ENCODE measurements around the gene RUBCN.

Gene RUBCN

DNA sequence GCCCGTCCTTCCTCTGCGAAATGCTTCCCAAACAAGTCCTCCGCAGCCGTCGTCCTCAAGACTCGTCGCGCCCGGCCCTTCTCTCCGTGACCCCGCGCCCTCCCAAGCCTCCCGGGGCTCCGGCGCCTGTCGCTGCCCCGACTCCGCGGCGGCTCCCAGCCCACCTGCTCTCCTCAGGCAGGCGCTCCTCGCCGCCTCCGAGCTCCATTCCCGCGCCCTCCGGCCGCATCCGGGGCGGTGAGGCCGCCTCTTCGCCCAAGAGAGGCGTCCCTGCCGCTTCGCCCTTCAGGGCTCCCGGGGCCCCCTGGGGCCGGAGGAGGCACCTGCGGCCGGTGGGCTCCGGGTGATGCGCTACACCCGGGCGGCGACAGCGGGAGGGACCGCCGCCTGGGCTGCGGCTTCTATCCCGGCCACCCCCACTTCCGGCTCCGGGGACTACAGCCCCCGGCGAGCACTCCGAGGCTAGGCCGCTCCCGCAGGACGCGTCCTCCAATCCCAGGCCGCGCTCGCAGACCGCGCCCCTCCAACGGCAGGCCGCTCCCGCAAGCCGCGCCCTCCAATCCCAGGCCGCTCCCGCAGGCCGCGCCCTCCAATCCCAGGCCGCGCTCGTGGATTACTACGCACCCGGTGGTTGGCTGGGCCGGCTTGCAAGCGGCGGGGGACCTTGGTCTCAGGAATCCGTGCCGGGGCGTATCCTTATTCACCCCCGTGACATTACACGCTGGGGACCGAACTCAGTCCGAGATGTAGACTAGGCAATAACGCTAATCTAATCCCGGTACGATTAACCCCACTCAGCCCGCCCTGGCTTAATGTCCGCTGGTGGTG is at the start of gene RUBCN:
RUBCN (minus strand) TSS at position 414 of the 828 bp plus-strand sequence; CDS start at position 229, 185 bp downstream.
- DNase-seq, result peak; percentile 81

- no peak for DNase-seq
Measured at GRCh38 chr3:197784019-197784585, 47.4 kb upstream of the RUBCN start.

- no peak for DNase-seq
Measured at GRCh38 chr3:197782230-197782629, 45.5 kb upstream of the RUBCN start.

DNA sequence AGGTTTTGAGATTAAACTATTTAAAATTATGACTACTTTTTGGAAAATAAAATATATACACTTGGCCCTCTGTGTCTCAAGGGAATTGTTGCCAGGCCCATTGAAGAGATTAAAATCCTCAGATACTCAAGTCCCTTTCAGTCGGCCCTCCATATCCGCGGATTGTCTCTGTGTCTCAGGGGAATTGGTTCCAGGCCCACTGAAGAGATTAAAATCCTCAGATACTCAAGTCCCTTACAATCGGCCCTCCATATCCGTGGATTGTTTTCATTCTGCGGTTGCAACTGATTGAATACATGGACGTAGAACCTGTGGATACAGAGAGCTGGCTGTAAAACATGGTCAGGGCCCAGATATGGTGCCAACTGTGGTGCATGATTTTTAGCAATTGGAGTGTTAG is 38.6 kb upstream of the RUBCN start:
- no peak for DNase-seq

DNA sequence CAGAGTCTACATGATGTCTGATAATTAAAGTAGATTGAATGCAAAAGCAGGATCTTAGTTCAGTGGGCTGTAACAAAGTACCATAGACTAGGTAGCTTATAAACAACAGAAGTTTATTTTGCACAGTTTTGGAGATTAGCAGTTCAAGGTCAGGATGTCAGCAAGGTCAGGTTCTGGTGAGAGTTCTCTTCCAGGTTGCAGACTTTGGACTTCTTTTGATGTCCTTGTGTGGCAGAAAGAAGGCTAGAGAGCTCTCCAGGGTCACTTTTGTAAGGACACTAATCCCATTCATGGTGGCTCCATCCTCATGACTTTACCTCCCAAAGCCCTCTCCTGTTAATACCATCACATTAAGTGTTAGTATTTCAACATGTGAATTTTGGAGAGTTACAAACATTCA is 25.1 kb upstream of the RUBCN start:
- no peak for DNase-seq

DNA sequence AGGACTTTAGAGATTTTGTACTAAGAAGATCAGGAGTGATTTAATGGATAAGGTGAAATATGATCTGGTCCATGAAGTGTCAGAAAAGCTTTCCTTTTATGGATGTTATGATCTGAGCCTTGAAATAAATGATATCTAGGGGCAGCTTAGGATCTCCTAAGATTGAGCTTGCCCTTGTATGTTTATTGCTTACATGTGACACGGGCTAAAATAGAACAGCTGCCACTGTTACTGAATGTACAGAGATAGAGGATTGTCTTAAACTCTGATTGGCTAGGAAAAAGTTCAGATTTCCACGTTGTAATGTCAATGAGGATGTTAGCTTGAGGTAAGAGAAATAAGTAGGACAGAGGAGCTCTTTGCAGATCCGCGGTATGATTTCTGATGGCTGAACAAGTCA is 21.8 kb upstream of the RUBCN start:
- DNase-seq, result no peak

- DNase-seq, result no peak
Measured at GRCh38 chr3:197756704-197757103, 20.0 kb upstream of the RUBCN start.

GRCh38 chr3:197753263-197753662 is 16.6 kb upstream of the RUBCN start:
- DNase-seq, result no peak

GRCh38 chr3:197752107-197752506 is 15.4 kb upstream of the RUBCN start:
- no peak for DNase-seq

- no peak for DNase-seq
Measured at GRCh38 chr3:197750858-197751737, 14.4 kb upstream of the RUBCN start.

- DNase-seq, result no peak
Measured at GRCh38 chr3:197750396-197750831, 13.7 kb upstream of the RUBCN start.

DNA sequence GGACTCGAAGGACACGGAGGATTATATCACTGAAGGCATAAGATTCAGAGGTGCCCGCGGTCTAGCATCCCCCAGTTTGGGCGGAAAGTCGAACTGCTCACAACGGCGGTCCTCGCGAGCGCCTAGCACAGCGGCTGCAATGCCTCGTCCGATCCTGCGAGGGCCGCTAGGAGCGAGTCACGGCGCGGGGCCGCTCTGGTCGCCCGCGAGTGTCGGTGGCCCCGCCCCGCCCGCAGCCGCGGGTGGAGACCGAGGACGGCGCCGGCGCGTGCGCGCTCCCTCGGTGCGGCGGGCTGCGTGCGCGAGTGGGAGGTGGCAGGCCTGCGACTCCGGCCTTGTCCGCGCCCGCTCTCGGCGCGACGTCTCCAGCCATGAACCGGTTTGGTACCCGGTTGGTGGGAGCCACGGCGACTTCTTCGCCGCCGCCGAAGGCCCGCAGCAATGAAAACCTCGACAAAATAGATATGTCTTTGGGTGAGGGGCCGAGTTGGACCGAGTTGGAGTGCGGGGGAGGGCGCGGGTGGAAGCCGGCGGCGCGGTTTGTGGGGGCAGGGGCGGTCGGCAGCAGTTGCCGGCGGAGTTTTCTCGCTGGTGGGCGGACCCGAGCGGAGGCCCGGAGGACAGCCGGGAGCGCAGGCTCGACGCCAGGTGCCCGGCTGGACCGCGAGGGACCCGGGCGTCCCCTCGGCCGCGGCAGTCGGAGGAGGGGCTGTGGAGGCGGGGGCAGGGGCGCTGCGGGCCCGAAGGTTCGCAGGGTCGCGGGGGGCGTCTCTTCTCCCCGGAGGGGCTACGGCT is 13.1 kb upstream of the RUBCN start, which contains the start of gene FYTTD1:
FYTTD1 (plus strand) TSS at position 283 of the 795 bp plus-strand sequence; CDS start at position 372, 89 bp downstream.
- DNase-seq, result peak; percentile 57

GRCh38 chr3:197749315-197749600 is 12.6 kb upstream of the RUBCN start:
- peak; percentile 40 for DNase-seq

DNA sequence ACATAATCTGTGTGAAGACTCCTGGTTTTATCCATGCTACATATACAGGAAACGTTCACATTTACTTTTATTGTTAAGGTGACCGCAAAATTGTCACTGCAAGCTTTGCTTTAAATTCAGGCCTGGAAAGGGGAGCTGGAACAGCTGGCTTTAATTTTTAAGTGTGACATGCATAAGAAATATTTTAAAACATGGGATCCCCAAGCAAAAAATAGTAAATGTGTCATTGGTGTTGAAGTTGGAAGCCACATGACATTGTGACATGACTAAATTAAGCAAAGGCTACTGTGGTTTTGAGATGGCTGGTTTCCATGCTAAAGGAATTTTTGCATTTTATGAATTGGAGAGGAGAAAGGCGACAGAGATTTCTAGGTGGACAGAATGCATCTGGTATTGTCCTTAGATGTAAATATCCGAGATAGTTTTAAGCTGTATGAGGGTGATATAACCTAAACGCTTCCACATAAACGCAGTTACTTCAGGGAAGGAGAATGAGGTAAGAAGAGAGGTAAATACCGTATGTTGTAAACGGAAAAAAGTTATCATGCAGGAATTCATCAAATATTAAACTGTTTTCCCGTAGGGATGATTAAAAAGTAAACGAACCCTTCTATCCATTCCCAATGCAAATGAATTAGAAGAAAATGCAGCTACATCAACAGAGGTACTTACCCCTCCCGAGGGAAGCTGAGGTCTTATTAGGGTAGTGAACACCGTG is 12.1 kb upstream of the RUBCN start:
- DNase-seq, result no peak

DNA sequence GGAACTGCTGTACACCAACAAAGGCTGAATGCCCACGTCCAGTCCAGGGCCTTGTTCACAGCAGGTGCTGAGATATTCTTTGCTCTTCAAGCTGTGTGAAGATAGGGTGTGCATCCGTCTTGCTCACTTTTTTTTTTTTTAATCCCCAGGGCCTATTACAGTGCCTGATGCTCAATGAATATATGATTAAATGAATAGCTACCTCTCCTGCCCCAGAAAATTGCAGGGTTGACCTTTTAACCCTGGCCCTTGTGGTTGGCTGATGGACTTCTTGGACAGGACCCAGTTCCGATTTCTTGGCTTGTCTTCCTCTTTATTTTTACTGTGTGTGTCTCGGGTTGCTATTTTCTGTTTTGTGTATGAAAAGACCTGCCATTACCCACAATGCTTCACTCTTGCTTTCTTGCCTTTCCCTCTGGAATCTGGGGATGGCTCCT is 10.1 kb upstream of the RUBCN start:
- DNase-seq, result no peak

DNA sequence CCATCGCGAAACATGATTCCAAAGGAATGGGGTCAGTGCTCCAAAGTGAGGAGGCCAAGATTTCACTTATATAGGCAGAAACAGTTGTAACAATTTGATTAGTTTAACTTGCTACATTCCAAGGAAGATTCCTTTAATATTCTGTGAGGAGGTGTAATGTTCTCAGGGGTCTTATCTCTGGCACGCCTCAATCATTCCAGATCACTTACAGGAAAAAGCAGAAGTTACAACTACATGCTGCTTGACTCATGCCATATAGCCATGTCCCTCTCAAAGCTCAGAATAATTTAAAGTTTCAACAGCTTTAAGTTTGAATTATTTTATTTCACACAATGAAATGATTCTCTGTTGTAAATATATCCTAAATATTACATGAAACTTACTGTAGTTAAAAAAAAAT is 9.5 kb upstream of the RUBCN start:
- DNase-seq, result no peak

DNA sequence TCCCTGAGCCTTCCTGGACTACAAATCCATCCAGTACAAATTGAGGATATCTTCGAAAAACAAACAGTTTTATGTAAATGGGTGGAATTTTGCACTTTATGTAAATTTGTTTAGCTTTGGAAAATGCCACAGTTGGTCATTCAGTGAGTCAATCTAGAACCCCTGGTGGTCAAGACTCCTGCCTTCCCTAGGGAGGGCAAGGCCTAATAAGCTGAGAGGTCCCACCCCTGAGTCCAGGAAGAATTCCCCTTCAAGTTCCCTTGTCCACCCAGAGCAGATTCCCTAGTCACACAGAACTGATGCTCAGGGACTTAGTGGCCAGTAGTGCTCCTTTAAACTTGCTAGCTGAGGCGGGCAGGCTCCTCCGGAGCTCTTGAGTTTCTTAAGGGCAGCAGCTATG is 6.1 kb upstream of the RUBCN start:
- no peak for DNase-seq

GRCh38 chr3:197737749-197738462 is 1.2 kb upstream of the RUBCN start:
- DNase-seq, result no peak

GRCh38 chr3:197737319-197737649 is 580 bp upstream of the RUBCN start:
- peak; percentile 27 for DNase-seq

DNA sequence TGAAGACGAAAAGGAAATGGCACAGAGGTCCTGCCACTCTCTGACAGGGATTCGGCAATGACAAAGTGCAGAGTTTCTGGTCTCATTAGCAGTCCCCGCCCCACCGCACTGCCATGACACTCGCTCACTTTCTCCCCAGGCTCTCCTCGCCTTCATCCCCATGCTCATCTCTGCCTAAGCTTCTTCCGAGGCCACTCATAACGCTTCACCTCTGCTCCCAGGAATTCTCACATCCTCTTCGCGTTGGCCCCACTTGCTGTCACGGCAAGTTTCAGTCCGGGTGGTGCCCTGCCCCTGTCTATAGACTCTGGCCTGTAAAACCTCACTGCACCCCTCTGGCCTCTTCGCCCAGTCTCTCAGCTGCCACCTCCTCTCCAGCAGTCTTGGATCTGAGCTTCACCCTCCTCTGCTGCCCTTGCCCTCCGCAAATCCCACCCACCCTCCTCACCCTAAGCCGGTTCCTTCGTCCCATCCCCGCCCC is 654 bp downstream of the RUBCN start:
- no peak for DNase-seq

GRCh38 chr3:197734667-197735318 is 1.9 kb downstream of the RUBCN start:
- DNase-seq, result no peak

All from NCI-H748 treated with DMSO at 0.1 percent for 48 hours (cell line).